HUES6 (cell line): ENCODE results near the gene TEX29.

Source experiments
- H3K27ac ChIP-seq: 2 replicates; pipeline ENCODE4 v1.7.0; 2013; ENCODE audit warnings: low read depth, mild to moderate bottlenecking, low read length, inconsistent platforms
- H3K27me3 ChIP-seq: 2 replicates; pipeline ENCODE4 v1.6.1; 2013; ENCODE audit warnings: low read length; ENCODE audit not compliant: control insufficient read depth, insufficient read depth
- H3K36me3 ChIP-seq: 2 replicates; pipeline ENCODE4 v1.6.1; 2013; ENCODE audit warnings: low read length; ENCODE audit not compliant: control insufficient read depth, insufficient read depth
- H3K4me1 ChIP-seq: 2 replicates; pipeline ENCODE4 v1.6.1; 2013; ENCODE audit warnings: low read length; ENCODE audit not compliant: control insufficient read depth, insufficient read depth
- H3K4me3 ChIP-seq: 2 replicates; pipeline ENCODE4 v1.5.1; 2013; ENCODE audit warnings: low read depth, low read length
- H3K9ac ChIP-seq: one replicate; pipeline ENCODE4 v1.6.1; 2013; ENCODE audit warnings: mild to moderate bottlenecking, low read length
- H3K9me3 ChIP-seq: 2 replicates; pipeline ENCODE4 v1.6.1; 2013; ENCODE audit warnings: low read depth, low read length; ENCODE audit not compliant: control insufficient read depth, insufficient read depth

Gene TEX29

DNA sequence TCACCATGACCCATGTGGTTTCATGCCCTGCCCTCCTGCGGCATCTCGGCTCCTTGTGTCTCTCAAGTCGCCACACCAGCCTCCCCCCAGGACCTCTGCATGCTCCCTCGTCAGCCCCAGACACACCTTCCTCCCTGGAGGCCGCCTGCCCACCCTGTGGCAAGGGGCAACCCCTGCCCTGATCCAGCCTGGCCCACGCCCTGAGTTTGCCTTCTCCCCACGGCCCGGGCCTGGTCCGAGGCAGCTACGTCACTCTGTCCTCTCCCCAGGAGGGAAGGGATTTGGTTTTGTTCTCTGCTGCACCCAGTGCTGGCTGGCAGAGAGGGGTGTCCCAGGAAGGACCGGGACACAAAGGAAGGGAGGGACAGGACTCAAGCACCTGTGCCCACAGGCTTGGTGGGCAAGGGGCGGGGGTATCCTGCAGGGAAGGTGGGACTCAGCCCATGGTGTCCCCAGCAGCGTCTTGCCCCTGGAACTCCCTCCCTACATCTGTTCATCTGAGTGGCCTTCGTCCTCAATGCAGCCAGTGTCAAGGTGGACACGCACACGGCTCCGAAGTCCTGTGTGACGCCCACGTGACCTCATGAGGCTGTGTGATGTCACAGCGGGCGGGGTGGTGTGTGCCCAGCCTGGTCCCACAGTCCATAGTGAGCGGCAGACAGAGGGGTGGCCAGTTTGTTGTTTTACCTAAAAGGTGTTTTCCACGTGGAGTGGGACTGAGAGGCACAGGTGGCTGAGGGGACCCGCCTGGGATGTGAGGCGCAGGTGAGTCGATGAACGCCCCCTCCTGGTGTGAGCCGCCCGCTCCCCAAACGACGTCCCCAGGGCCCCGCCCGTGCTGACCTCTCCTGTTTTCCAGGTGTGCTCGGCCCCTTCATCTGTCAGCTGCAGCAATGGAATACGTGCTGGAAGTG is at the start of gene TEX29:
TSS of gene TEX29 (plus strand) at position 645 of the 914 bp plus-strand sequence. CDS start at position 894, 249 bp downstream.
- H3K27me3 ChIP-seq: no peaks in the 10 kb centered on the region
- H3K27ac ChIP-seq: no peak within 1 kb of the TSS
- H3K9ac ChIP-seq: no peak within 1 kb of the TSS
- H3K36me3 ChIP-seq: no peaks in the 10 kb centered on the region
- H3K4me1 ChIP-seq: no peaks in the 10 kb centered on the region; the same call in 1 of the 2 replicates
- no peaks in the 10 kb centered on the region for H3K9me3 ChIP-seq
- H3K4me3 ChIP-seq: no peak within 1 kb of the TSS

DNA sequence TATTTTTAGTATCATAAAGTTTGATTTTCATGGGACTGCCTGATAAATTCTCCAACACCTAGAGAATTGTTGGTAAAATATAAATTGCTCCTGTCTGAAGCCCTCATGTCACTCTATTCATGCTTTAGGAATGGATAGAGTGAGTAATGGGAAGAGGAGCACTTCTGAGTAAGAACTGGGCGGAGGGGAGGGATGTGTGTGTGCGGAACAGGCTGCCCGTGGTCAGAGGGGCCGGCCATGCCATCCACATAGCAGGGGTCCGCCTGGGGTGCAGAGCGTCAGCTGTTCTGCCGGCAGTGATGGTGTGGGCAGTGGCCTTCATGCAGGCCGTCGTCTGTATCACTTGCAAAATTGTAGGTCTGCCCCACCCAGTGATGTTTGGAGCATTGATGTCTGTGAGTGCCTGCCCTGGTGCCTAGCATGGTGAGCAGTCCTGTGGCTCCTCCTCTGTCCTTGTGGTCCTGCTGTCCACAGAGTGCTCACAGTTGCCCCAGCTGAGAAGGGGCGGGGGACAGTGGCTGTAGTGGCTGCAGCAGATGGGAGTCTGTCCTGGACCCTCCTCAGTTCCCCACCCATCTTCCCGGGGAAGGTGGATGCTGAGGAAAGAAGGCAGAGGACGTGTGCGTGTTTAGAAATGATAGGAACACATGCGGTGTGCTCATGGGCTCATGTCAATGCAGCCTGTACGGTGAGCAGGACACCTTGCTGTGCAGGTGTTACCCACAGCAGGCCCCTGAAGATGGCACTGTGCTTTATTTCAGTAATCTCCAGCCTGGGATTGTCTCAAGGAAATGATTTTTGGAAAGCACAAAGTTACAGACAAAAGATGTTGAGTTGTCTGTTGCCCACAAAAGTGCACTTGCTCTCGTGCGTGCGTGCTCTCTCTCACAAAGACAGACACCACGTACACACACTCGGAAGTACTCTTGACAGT is 49.4 kb upstream of the TEX29 start:
- peaks cover 73% of the 10 kb centered on the region for H3K36me3 ChIP-seq
- H3K4me1 ChIP-seq: no peaks in the 10 kb centered on the region
- no peak overlapping the region for H3K9ac ChIP-seq
- no peak overlapping the region for H3K27ac ChIP-seq
- no peaks in the 10 kb centered on the region for H3K9me3 ChIP-seq
- H3K27me3 ChIP-seq: no peaks in the 10 kb centered on the region
- no peak overlapping the region for H3K4me3 ChIP-seq

DNA sequence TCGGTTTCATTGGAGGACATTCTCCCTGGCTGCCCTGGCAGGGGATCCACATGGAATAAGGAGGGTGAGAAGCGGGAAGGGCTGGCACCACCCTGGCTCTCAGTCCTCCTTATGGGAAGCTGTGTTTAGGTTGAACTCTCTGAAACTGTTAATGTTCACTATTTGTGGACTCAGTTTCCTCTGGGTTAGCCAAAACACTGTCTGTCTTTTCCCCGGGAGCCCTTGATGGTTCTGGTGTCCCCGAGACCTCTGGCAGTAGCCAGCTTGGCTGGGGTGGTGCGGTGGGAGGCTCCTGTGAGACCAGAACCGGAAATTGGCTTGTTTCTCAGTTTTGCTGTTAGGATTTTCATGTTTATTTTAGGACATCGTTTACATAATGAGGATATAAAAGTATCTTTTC is 48.3 kb upstream of the TEX29 start:
- H3K9me3 ChIP-seq: no peaks in the 10 kb centered on the region
- peaks cover 81% of the 10 kb centered on the region for H3K36me3 ChIP-seq
- H3K4me3 ChIP-seq: no peak overlapping the region
- H3K4me1 ChIP-seq: no peaks in the 10 kb centered on the region
- no peak overlapping the region for H3K27ac ChIP-seq
- H3K27me3 ChIP-seq: no peaks in the 10 kb centered on the region
- H3K9ac ChIP-seq: no peak overlapping the region

DNA sequence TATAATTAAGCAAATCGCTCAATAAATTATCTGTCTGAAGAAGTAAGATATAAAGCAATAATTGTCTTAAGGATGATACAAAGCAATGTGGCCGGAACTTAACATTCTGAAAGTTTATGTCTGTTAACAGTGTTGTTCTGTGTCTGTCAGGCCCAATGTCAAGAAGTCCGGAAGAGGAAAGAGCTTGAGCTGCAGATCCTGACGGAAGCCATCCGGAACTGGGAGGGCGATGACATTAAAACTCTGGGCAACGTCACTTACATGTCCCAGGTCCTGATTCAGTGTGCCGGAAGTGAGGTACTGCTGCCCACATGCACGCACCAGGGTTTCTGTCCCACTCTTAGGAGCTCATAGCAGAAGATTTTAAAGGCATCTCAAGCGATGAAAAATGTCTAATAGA is 45.1 kb upstream of the TEX29 start:
- Histone ChIP-seq H3K27ac (no peak overlapping the region), H3K36me3 (peaks cover 89% of the 10 kb centered on the region), H3K9ac (no peak overlapping the region), H3K9me3 (no peaks in the 10 kb centered on the region), H3K4me1 (no peaks in the 10 kb centered on the region), H3K27me3 (no peaks in the 10 kb centered on the region), H3K4me3 (no peak overlapping the region)

DNA sequence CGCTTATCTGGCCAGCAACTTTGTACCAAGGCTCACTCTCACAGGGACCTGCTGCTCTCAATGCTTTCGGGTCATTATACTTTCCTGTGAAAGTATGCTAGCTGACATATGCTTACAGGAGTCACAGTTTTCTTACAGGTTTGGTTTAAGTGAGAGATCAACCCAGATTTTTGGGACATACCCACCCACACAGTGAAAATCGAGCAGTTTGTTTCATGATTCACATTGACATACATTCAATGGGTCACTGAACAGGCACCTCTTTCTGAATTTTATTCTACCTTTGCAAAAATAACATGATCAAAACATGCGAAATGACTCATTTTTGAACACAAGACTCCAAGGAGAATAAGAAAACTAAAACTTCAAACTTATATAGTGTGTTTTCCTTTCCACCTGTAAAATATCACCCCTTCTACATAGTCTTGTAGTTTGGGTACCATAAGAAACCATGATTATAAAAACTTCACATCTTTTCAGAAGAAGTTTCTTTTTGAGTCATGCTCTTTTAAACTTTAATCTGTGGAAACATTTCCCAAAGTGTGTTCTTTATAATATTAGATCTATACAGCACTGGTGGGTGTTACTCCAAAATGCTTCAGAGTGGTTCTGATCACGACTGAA is 44.3 kb upstream of the TEX29 start:
- H3K4me3 ChIP-seq: no peak overlapping the region
- H3K9ac ChIP-seq: no peak overlapping the region
- H3K36me3 ChIP-seq: peaks cover 89% of the 10 kb centered on the region
- H3K27me3 ChIP-seq: no peaks in the 10 kb centered on the region
- H3K4me1 ChIP-seq: no peaks in the 10 kb centered on the region
- H3K9me3 ChIP-seq: no peaks in the 10 kb centered on the region
- no peak overlapping the region for H3K27ac ChIP-seq

DNA sequence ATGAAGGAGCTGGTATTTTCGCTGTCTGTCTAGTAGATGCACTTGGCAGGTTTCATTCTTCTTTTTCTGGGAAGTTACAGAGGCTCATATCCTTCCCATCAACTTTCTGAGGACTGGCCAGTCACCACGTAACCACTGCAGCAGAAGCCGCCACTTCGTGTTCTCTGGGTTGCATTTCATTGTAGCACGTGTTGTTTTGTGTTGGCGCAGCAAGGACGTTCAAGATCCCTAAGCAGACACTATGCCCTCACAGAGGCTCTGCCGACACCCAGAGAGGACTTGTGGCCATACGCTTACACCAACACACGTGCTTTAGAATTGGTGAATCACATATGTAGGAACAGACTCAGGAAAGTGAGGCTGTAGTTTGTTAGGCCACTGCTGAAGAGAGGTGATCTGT is 42.2 kb upstream of the TEX29 start:
- H3K9ac ChIP-seq: no peak overlapping the region
- H3K27me3 ChIP-seq: no peaks in the 10 kb centered on the region
- no peak overlapping the region for H3K4me3 ChIP-seq
- no peaks in the 10 kb centered on the region for H3K9me3 ChIP-seq
- H3K4me1 ChIP-seq: no peaks in the 10 kb centered on the region
- no peak overlapping the region for H3K27ac ChIP-seq
- H3K36me3 ChIP-seq: peaks cover 93% of the 10 kb centered on the region

DNA sequence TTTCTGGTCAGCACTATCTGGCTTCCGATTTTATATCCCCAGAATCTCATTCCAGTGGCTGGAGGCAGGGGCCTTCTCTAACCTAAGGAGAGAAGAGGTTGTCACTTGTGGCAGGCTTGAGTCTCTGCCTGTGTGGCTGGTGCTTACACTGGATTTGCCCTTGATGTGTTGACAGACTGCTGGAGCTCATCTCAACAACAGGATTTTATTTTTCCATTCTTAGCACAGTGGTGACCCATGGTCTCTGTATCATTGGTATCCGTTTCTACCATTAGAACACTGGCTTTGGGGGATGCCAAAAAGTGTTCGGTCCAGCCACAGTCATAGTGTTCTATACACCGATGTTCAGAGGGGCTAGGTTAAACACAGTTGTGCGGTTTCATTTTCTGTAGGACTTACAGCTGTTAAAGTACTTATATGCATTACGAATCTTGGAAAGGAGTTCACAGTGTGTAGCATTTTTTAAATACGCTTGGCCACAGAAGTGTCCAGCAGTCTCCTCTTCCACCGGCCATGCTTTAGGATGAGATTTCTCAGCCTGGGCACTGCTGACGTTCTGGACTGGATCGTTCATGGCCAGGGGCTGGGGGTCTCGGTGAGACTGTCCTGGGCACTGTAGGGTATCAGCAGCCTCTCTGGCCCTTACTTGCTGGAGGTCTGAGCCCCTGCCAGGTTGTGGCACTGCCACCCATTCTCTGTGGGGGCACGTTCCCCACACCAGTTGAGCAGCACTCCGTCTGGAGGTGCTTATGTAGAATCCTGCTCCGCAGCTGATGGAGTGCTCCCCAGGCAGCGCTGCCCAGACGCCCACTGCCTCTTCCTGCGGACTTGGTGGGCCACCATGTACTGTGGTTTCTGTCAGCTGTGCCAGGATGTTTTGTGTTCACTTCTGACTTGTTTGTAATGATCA is 41.4 kb upstream of the TEX29 start:
- H3K27ac ChIP-seq: no peak overlapping the region
- H3K4me3 ChIP-seq: no peak overlapping the region
- no peaks in the 10 kb centered on the region for H3K27me3 ChIP-seq
- H3K9me3 ChIP-seq: no peaks in the 10 kb centered on the region
- H3K36me3 ChIP-seq: peaks cover 93% of the 10 kb centered on the region
- no peak overlapping the region for H3K9ac ChIP-seq
- H3K4me1 ChIP-seq: no peaks in the 10 kb centered on the region

DNA sequence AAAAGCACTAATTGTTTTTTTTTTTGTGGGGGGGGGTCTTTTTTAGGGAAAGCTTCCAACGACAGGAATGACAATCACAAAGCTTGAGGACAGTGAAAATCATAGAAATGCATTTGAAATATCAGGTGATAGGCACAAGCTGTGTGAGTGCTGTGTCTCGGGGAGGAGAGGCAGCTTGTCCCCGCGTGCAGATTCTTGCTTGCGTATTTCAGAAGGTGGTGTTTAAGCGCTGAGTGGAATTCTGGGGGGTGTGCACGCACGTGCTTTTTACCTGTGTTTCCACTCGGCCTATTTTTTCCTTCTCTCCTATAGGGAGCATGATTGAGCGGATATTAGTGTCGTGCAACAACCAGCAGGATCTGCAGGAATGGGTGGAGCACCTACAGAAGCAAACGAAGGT is 40.2 kb upstream of the TEX29 start:
- no peak overlapping the region for H3K4me3 ChIP-seq
- H3K9me3 ChIP-seq: no peaks in the 10 kb centered on the region
- no peak overlapping the region for H3K27ac ChIP-seq
- no peak overlapping the region for H3K9ac ChIP-seq
- H3K4me1 ChIP-seq: no peaks in the 10 kb centered on the region
- H3K36me3 ChIP-seq: peaks cover 94% of the 10 kb centered on the region
- H3K27me3 ChIP-seq: no peaks in the 10 kb centered on the region

DNA sequence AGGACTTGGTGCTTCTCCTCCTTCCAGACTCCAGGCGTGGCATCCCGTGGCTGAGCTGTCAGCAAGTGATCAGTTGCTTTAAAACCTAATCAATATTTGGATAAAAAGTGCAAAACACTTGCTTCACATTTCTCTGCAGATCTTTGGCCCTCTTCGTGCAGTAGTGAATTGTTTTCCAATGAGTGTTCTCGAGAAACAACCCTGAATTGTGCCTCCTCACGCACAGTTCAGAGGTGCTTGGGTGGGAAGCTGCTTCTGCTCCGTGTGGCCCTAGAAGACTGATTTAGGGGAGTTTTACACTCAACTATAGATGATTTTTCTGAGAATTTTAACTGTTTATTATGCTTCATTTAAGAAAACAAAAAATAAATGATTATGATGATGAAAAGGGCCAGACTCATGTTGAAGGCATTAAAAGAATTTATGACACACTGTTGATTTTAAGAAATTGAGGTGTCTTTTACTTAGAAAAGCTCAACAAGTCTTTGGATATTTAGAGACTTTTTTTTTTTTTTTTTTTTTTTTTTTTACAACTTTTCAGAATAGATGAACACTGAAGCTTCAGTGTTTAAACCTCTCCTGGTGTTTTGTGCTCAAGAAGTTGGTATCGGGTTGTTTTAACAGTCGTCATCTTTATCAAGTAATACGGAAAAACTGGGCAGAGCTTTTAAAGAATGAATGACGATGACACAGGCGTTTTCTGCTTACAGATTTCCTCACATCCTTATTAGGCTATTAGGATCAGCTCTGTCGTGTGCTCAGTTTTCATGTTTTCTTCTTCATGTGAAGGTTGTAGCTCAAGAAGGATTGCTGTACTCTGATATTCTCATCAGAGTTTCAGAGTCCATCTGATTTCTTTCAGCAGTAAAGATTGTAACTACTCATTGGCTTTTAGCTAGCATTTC is 39.5 kb upstream of the TEX29 start:
- H3K9ac ChIP-seq: no peak overlapping the region
- no peak overlapping the region for H3K27ac ChIP-seq
- H3K4me3 ChIP-seq: no peak overlapping the region
- peaks cover 94% of the 10 kb centered on the region for H3K36me3 ChIP-seq
- H3K4me1 ChIP-seq: no peaks in the 10 kb centered on the region
- no peaks in the 10 kb centered on the region for H3K27me3 ChIP-seq
- no peaks in the 10 kb centered on the region for H3K9me3 ChIP-seq
